ENCODE results near the gene PIGO. TPM values are rescaled to one million over a fixed set of nuclear protein-coding genes. Genes with fewer than 3 reads are reported as not detected.
A peak's percentile ranks its signal among the peaks of the same experiment; 100 is the strongest.

PIGO gene
- total and polyA plus RNA-seq, 9 of the 15 experiments (the other 6 are each of a cell fraction or from before 2014, with no cell fraction given) = 5.4 to 13.7 (median 9.7) TPM

- TF ChIP-seq ZZZ3 (IDR thresholded peaks at IDR 0.05) (peak; percentile 42; the same call in 1 of the 2 replicates), RBBP5 (IDR thresholded peaks at IDR 0.05; ENCODE audit: borderline replicate concordance, insufficient read depth, low read length, poor library complexity, severe bottlenecking) (peak; percentile 51), MAFG (tag; conservative IDR thresholded peaks at IDR 0.05) (peak; percentile 64), MAX (CRISPR knock-in tag; IDR thresholded peaks at IDR 0.05) (peak; percentile 47; the same call in 1 of the 2 replicates), ZNF280B (CRISPR knock-in tag; IDR thresholded peaks at IDR 0.05) (no peak), MAFK (IDR thresholded peaks at IDR 0.05; ENCODE audit: low read length) (peak; percentile 59; the same call in 1 of the 2 replicates), RBM25 (IDR thresholded peaks at IDR 0.05; ENCODE audit: low read depth, low read length, severe bottlenecking) (peak; percentile 45), CTCFL (IDR thresholded peaks at IDR 0.05; ENCODE audit: borderline replicate concordance, insufficient read depth, low read depth, low read length, poor library complexity, severe bottlenecking) (peak; percentile 88), TAF1 (IDR thresholded peaks at IDR 0.05; ENCODE audit: control insufficient read depth, extremely low read depth, insufficient read depth, low read length, severe bottlenecking) (peak; percentile 62), ZBTB26 (CRISPR knock-in tag; IDR thresholded peaks at IDR 0.05) (no peak), TAF7 (tag; IDR thresholded peaks at IDR 0.05) (no peak), VEZF1 (CRISPR knock-in tag; IDR thresholded peaks at IDR 0.05) (peak; percentile 47), ZNF175 (CRISPR knock-in tag; IDR thresholded peaks at IDR 0.05; ENCODE audit: low read depth) (no peak), RBM15 (IDR thresholded peaks at IDR 0.05; ENCODE audit: insufficient read depth, low read length) (no peak), SIN3B (IDR thresholded peaks at IDR 0.05; ENCODE audit: low read depth) (peak; percentile 48), RBM14 (IDR thresholded peaks at IDR 0.05; ENCODE audit: borderline replicate concordance, insufficient read depth, low read depth, low read length) (0 out of 2 replicates have a peak, but pooled peaks have one; percentile 41), POLR2G (IDR thresholded peaks at IDR 0.05; ENCODE audit: low read depth, low read length) (peak; percentile 93), EP300 (IDR thresholded peaks at IDR 0.05; ENCODE audit: low read length) (no peak), BDP1 (IDR thresholded peaks at IDR 0.05; ENCODE audit: insufficient read depth, insufficient read length) (no peak)
These were observed 24.5 kb downstream of the PIGO start (continued) for GRCh38 chr9:35071814-35072460.

Data from K562 (cell line).